Measurements from ENCODE around the gene NEK6.

NEK6 gene

DNA sequence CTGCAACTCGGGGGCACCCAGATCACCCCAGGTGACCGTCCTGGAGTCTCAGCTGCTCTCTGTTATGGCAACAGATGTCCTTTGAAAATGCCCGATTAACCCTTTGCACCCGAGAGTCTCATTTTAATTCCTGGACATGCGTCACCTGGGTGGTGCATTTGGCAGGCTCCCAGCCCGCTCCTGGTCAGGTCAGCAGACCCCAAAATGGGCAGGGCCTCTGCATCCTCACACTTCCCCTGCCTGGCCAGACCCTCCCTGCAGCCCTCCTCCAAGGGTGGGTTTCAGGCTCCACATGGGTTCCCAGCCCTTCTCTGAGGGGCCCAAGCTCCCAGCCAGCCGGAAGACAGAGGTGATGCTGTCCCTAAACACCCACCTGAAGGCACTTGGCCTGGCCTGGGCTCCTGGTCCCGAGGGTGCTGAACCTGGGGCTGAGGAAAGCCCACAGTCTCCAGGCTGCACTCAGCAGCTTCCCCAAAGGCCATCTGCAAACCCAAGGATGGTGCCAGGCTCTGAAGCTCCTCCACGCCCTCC is 88.1 kb downstream of the NEK6 start:
- no peak for FAIRE-seq

DNA sequence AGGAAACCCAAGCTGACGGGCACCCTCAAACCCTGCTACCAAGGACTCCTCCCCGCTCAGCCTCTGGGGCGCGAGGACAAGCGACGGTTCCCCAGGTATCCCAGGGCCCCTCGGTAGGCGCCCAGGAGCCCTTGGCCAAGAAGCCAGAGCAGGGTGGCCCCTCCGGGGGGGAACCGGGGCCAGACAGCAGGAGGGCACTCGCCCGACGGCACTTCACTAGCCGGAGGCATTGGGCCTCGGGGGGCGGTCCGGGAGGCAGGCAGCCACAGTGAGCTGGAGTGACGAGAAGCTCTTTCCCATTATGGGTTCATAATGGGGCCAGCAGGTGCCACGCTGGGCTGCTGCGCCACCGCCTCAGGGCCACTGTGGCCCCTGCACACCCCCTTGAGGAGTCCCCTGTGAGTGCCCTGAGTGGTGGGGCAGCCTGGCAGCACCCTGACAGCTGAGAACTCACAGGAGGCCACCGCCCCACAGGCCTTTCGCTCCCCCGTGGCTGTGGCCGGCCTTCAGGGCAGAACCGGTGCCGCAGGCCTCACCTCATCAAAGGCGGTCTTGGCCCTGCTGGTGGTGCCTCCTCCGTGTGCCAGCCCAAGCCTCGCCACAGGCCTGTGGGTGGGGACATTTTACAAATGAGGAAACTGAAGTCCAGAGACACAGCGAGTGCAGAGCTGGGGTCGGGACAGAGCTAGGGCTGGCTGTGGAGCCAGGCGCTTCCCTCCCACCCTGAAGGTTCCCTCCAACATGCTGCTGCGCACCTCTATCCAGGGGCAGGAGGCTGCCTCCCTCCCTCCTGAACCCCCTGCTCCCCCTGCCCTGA is 88.8 kb downstream of the NEK6 start:
- FAIRE-seq = no peak

DNA sequence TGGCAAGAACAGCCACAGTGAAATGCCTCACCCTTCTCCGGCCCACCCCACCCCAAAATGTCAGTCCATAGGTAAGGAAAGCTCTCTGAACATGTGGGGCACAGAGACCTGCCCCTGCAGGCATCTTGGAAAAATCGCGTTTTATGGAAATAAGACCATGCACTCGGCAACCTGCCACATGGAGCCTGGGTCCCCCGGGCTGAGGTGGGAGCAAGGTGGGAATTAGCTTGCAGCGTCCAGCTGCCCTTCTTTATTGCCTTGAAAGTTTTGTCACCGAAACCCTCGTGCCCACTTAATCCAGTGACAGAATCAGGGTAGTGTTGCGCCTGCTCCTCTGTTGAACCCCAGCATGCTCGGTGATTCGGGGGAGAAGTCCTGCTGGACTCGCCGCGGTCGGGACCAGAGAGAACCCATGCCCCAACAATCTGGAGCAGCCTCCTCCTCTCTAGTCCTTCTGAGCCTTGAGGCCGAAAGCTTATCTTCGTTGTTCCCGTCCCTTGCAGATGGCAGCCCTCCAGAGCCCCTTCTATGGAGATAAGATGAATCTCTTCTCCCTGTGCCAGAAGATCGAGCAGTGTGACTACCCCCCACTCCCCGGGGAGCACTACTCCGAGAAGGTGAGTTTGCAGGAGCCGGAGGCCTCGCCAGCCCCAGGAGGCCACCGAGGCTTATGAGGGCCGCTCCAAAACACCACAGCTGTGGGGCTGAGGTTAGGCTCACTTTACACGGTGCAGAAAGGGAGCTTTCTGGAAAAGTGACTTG is 89.6 kb downstream of the NEK6 start:
- no peak for FAIRE-seq

- FAIRE-seq = no peak
These were observed 90.2 kb downstream of the NEK6 start for GRCh38 chr9:124347968-124348358.

GRCh38 chr9:124348363-124348762 is 90.6 kb downstream of the NEK6 start:
- FAIRE-seq = no peak

DNA sequence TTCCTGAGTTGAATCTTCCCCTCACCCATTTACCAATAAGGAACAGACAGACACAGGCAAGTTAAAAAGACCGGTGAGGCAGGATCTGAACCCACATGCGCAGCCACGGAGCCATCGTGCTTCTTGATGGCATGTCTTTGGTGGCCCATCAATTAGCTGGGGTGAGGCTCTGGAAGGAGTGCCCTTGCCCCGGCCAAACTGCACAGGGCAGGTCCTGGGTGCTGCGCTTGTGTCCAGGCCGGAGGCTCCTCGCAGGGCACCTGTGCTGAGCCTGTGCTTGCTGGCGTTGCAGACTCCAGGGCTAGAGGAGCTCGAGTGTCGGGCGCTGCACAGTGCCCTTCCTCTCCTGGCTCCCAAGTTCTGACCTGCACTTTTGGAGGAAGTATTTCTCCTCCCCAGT is 91.1 kb downstream of the NEK6 start:
- no peak for FAIRE-seq

GRCh38 chr9:124349267-124349666 is 91.5 kb downstream of the NEK6 start:
- no peak for FAIRE-seq

DNA sequence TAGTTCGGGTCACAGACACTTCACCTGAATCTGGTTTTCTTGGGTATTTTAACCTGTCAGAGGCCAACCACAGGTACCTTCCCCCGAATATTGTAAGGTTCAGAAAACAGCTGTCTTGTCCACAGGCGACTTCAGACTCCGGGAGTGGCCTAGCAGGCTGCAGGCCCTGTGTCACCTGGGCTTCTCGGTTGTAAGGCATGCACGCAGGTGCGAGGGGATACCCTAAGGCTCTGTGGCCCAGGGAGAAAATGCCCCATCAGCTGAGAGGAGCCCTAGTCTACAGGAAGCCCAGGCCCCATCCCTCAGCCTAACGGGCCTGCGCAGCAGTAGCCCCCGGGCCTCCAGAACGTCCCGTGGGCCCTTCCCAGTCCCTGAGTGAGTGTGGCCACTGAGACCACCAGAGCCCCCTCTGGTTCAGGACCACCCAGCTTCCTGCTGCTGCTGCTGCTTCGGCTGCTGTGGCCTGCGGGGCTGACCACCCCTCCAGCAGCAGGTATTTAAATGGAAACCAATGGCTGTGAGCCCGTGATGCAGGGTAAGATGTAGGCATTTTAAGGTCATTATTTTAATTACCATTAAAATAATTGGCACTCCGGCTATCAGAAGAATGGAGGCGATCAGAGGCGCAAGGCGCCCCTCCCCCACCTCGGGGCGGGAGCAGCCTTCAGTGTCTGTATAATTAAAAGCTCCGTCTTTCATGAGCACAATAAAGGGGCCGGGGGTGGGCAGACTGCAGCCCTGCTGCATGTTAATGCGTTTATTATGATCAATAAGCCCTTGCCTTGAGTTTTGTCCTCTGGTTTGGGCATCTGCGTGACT is 92.1 kb downstream of the NEK6 start:
- FAIRE-seq = no peak

- no peak for FAIRE-seq
These were observed 92.9 kb downstream of the NEK6 start for GRCh38 chr9:124350494-124351263.

DNA sequence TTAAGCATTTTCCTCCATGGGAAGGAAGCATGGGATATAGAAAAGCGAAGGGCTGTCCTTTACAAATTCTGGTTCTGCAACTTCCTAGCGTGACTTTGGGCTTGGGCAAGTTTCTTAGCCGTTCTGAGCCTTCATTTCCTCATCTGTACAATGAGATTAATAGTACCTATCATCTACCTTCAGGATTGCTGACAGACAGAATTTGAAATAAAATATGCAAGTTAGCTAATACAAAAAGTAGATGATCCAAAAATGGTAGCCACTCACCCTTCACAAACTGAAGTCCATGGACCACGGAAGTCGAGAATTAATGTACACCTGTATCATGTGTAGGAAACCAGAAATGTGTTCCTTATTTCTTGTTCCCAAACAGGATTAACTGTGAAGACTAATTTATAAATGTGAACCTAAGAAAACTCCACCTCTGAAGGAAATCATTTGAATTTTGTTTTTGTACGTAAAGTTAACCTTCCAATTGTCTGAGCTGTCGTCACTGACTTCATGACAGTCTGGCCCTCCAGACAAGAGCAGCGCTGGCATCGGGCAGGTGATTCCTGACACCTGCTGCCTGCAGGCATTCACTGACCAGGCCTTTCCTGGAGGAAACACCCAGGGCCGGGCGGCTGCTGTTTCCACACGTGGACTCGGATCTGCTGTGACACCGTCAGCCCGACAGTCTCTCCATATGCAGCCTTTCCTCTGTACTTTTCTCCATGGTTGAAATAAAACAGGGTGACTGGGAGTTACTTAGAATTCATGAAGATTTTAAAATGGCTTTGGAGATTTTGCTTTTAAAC is 94.1 kb downstream of the NEK6 start:
- no peak for FAIRE-seq

DNA sequence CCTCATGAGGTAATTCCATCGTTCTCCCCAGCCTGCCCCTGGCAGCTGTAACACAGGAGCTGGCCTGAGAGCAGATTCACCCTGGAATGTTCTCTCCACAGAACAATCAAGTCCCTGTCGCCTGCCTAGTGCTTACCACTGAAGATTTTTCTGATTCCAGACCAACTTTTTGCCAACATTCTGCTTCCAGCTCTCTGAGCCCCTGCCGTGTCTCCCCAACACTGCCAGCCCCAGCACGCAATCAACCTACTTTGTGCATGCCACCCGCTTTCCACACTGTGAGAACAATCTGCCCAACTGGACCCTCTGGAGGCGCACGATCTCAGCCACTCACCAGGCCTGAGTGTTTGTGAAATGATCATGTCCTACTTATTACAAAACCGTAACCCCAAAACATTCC is 94.9 kb downstream of the NEK6 start:
- FAIRE-seq = no peak

DNA sequence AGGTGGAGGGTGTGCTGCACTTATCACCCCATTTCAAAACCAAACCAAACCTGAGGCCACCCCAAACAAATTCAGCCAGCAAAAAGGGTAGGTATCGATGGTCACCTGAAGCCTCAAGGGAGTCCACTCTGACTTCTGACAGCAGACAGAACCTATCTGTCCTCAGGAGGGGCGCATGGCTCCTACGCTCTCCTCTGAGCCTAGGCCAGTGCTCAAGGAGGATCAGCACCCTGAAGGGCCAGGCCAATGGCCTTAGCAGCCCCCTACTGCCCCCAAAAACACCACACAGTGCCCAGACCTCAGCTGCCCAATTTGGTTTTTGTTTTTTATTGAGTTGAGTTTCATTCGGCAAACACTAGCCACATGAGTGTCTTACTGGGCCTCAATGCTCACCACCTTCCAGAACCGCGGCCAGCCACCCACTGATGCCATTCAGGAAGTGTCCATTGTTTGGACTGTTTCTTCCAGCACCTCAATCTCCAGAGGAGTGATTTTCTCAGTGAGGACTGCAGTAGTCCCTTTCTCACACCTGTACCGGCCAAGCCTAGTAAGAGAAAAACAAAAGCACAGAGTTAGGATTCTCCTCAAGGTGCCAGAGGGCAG is 95.5 kb downstream of the NEK6 start:
- FAIRE-seq = no peak

DNA sequence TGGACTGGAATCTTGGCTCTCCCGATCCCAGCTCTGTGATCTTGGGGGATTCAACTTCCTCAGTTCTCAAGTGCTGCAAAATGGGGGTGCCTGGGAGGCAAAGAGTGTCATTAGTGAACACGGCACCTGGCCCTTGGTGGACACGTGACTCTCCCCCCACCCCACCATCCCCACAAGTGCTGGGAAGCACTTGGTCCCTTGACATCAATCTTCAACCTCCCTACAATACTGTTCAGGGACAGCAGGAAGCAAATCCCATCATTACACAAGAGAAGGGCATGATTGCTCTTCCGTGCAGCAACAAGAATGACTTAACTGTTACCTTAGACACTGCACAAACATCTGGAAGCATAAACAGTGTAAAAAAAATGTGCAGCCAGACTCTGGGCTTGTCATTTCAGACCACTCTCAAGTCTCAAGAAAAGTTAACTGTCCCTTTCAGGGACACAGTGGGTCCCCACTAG is 96.1 kb downstream of the NEK6 start:
- no peak for FAIRE-seq

DNA sequence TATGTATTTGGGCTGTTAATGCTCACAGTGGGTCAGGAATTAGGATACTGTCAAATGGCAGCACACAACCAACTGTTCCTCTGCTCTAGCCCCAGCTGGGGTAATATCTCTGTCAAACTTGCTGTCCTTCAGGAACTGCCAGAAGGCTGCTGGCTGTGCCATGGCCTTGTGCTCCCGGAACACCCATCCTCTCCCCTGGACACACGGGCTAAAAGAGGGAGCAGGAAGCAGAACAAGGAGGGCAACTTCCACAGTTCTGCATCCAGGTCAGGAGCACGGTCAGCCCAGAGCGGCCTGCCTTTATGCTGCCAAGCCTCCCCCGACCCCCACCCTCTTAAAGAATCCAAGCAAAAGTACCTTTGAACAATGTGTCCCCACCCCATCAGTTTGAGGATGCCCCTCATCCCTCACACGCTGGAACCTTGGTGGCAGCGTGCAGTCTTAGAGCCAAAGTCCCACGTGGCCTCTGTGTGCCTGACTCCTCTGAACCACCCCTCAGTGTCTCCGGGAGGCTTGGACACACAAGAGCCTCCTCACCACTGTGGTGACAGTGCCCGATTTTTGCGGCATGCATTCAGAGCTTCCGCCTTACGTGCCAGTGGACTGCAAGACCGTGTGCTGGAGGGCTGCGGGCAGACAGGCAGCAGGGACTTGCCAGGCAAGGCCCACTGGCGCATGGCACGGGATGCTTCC is 96.7 kb downstream of the NEK6 start:
- FAIRE-seq = no peak

DNA sequence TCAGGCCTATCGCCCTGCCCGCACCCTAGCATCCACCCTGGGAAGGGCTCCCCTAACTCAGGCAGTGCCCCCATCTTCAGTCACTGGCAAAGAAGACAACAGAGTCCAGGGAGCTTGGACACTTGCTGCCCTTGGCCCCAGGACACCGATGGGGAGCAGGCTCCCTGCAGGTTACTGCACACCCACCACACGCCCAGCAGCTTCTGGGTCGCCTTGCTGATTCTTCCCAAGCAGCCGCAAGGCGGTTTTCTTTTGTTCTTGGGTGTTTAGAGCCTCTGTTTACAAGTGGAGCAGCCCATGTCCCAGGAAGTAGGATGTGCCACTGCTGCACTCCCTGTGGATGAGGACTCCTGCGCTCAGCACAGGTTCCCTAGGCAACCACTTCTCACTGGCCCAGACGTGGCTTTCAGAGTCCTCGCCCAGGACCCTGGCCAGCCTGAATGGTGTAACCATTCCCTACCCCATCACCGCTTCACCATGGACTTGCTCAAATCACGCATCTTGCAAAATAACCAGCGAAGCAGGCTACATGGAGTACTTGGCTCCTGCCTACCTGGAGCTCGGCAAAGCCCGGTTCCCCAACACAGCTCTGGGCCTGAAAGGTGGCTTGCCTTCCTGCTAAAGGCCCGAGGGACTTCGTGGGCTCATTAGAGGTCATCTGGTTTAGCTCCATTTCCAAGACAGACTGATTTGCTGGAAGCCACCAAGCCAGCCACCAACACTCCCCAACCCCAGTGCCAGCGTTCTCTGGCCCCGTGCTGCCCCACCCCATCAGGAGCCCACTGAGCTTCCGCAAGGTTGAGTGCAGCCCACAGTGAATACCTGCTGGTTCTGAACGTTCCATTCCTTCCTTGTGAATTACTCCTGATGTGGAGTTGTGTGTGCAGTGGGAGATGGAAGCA is 97.5 kb downstream of the NEK6 start:
- no peak for FAIRE-seq

DNA sequence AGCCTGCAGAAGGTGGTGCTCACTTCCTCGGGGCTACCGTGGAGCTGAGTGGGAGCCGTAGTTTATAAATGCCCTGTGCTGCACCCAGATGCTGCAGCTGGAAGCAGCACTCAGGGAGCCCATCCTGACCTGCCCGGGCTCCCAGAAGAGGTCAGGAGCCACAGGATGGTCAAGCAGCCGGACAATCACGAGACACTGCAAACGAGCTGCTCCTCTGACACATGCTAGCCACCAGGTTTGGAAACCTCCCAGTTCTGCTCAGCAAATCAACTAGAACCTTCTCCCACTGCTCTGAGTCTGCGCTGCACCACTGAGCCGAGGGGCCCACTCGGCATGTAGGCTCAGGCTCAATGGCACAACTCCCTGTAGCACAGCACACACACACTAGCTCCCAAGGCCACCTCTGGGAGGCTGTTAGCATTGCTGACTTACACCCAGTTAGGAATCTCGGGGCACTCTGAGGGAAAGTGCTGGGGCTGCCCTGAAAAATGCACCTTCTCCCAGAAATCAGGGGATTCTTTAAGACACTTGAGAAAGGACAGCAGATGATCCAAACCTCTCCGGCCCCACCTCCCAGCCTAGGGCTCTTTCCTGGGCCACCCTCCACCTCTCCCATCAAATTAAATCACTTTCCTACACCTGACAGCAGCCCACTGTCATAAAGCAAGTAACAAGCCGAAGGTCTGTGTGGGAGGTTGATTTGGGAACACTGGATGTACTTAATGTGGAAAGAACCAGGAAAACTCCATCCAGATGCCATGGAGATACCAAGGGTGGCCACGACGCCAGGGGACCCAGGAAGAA is 98.4 kb downstream of the NEK6 start:
- FAIRE-seq = no peak

- no peak for FAIRE-seq
These were observed 99.1 kb downstream of the NEK6 start for GRCh38 chr9:124356745-124357390.

All from A204.1 (cell line).